22Rv1 (cell line): ENCODE data around the gene NCR2.

ENCODE experiments used
- CTCF ChIP-seq: fragments of 450-650 bp; IDR thresholded peaks from 2 replicates; pipeline ENCODE4 v1.5.1; 2017; ENCODE audit warnings: mild to moderate bottlenecking
- ZFX ChIP-seq: fragments of 450-650 bp; IDR thresholded peaks from 2 replicates; pipeline ENCODE4 v1.6.1; 2017; ENCODE audit warnings: antibody characterized with exemption, borderline replicate concordance

GRCh38 chr6:41396335-41396734 lies 60.9 kb downstream of the NCR2 start:
- TF ChIP-seq CTCF, result no peak
- no peak for TF ChIP-seq ZFX
